GM12878 (cell line): Measurements from ENCODE around the gene SORBS2. TPM values are rescaled to one million over a fixed set of nuclear protein-coding genes. Genes with fewer than 3 reads are reported as not detected.

Experiments used
- ATAC-seq: fragments of 200-7000 bp; cut with Tn5 transposase; 3 replicates; pipeline ENCODE4 v1.9.1; 2020; ENCODE audit warnings: mild to moderate bottlenecking, moderate library complexity
- BruUV-seq: library from RNA; stranded (reverse); fragments of 400-500 nt; replicated peaks from 2 replicates; lab custom pipeline; 2021; lab: Mats Ljungman, UMichigan
- CTCF ChIA-PET: fragments of 300-600 bp; sonication (Branson Sonifier 250); formaldehyde crosslinking; extraction: SDS; loops from one replicate; lab custom pipeline; 2021; ENCODE audit warnings: inconsistent platforms; lab: Yijun Ruan, JAX
- POLR2A ChIA-PET: fragments of 350-600 bp; formaldehyde crosslinking; extraction: SDS; loops from one replicate; lab custom pipeline; 2021; ENCODE audit warnings: inconsistent platforms; lab: Charles Lee
- RAD21 ChIA-PET: fragments of 300-600 bp; sonication (Branson Sonifier 250); formaldehyde crosslinking; loops from one replicate; lab custom pipeline; 2023; ENCODE audit warnings: antibody characterized with exemption; ENCODE audit not compliant: unreplicated experiment; lab: Charles Lee
- SMC1A ChIA-PET: fragments of 300-600 bp; sonication (Branson Sonifier 250); formaldehyde crosslinking; loops from one replicate; lab custom pipeline; 2023; ENCODE audit not compliant: unreplicated experiment, uncharacterized antibody; lab: Charles Lee
- DNase-seq: peaks from one replicate; pipeline ENCODE4 v3.0.0-alpha.2; 2011; ENCODE audit warnings: low read depth, low spot score
- FAIRE-seq: peaks from 3 replicates; lab custom pipeline; 2011; peaks lifted over from hg19 to GRCh38; lab: Jason Lieb, UNC
- H2AFZ ChIP-seq: 2 replicates; pipeline ENCODE4 v1.6.0; 2011; ENCODE audit warnings: low read depth, low read length, control low read depth; ENCODE audit not compliant: control insufficient read depth
- H3K27ac ChIP-seq: 2 replicates; pipeline ENCODE4 v1.5.1; 2011; ENCODE audit warnings: control low read depth; ENCODE audit not compliant: control insufficient read depth, insufficient read depth
- H3K27me3 ChIP-seq, 2 experiments: replicated peaks in 1 of 2; 2 replicates each; pipeline versions ENCODE4 v1.6.0 to v1.6.1; 2011; ENCODE audit warnings: low read length in 1 of 2; ENCODE audit not compliant: control insufficient read depth in 2 of 2, insufficient read depth in 2 of 2
- H3K36me3 ChIP-seq, 2 experiments: 2 replicates each; pipeline ENCODE4 v1.5.1; 2011; ENCODE audit warnings: low read length in 1 of 2; ENCODE audit not compliant: control insufficient read depth in 2 of 2, insufficient read depth in 2 of 2
- H3K4me1 ChIP-seq: 2 replicates; pipeline ENCODE4 v1.6.1; 2011; ENCODE audit warnings: mild to moderate bottlenecking, low read length, moderate library complexity, mixed read lengths; ENCODE audit not compliant: control insufficient read depth, insufficient read depth
- H3K4me2 ChIP-seq: 2 replicates; pipeline ENCODE4 v1.6.0; 2011; ENCODE audit warnings: control low read depth; ENCODE audit not compliant: control insufficient read depth, insufficient read depth
- H3K4me3 ChIP-seq: fragments of 200-600 bp; sonication (generic); 2 replicates; pipeline ENCODE4 v1.5.1; 2016
- H3K79me2 ChIP-seq: 2 replicates; pipeline ENCODE4 v1.6.0; 2011; ENCODE audit warnings: low read length; ENCODE audit not compliant: control insufficient read depth, insufficient read depth
- H3K9ac ChIP-seq: 2 replicates; pipeline ENCODE4 v1.8.0; 2011; ENCODE audit warnings: low read length, control low read depth, mixed read lengths; ENCODE audit not compliant: control insufficient read depth, insufficient read depth
- H3K9me3 ChIP-seq: replicated peaks from 3 replicates; pipeline ENCODE4 v1.5.1; 2011; ENCODE audit warnings: mild to moderate bottlenecking, low read length; ENCODE audit not compliant: control insufficient read depth, insufficient read depth
- H4K20me1 ChIP-seq: 2 replicates; pipeline ENCODE4 v1.6.0; 2011; ENCODE audit not compliant: control insufficient read depth, insufficient read depth
- ATF7 ChIP-seq: fragments of 450-650 bp; IDR thresholded peaks from 2 replicates; pipeline ENCODE4 v1.6.1; 2016; ENCODE audit warnings: low read depth, mild to moderate bottlenecking
- CREM ChIP-seq: IDR thresholded peaks from 2 replicates; pipeline ENCODE4 v1.6.1; 2014; ENCODE audit warnings: antibody characterized with exemption, low read depth
- EGR1 ChIP-seq, 2 experiments: IDR thresholded peaks; 1 replicate in 1 of 2; 2 replicates in 1 of 2; pipeline ENCODE4 v1.6.1; 2011 to 2012; ENCODE audit warnings: low read depth in 2 of 2, low read length in 2 of 2, borderline replicate concordance in 1 of 2, mild to moderate bottlenecking in 1 of 2, moderate library complexity in 1 of 2
- GATAD2B ChIP-seq: fragments of 450-650 bp; conservative IDR thresholded peaks from 2 replicates; pipeline ENCODE4 v1.6.1; 2017; ENCODE audit warnings: low read depth, mild to moderate bottlenecking, moderate library complexity
- IRF4 ChIP-seq: IDR thresholded peaks from 2 replicates; pipeline ENCODE4 v1.6.1; 2011; ENCODE audit warnings: low read depth, low read length
- NFIC ChIP-seq: IDR thresholded peaks from 2 replicates; pipeline ENCODE4 v1.6.1; 2012; ENCODE audit warnings: low read depth, mild to moderate bottlenecking, inconsistent platforms, low read length, moderate library complexity
- RFX5 ChIP-seq: IDR thresholded peaks from 2 replicates; pipeline ENCODE4 v1.6.1; 2011; ENCODE audit warnings: low read depth, low read length, improper control_type of control experiment
- WRNIP1 ChIP-seq: IDR thresholded peaks from 2 replicates; pipeline ENCODE4 v1.6.1; 2011; ENCODE audit warnings: low read depth, low read length, improper control_type of control experiment, borderline replicate concordance
- YBX1 ChIP-seq: fragments of 450-650 bp; IDR thresholded peaks from 2 replicates; pipeline ENCODE4 v1.6.1; 2016; ENCODE audit warnings: antibody characterized with exemption
- ZNF207 ChIP-seq: fragments of 450-650 bp; IDR thresholded peaks from 2 replicates; pipeline ENCODE4 v1.6.1; 2014; ENCODE audit warnings: antibody characterized with exemption, mild to moderate bottlenecking, borderline replicate concordance
- ZNF24 ChIP-seq: fragments of 450-650 bp; IDR thresholded peaks from 2 replicates; pipeline ENCODE4 v1.6.1; 2017; ENCODE audit warnings: antibody characterized with exemption, mild to moderate bottlenecking
- ZNF384 ChIP-seq: IDR thresholded peaks from 2 replicates; pipeline ENCODE4 v1.6.1; 2012; ENCODE audit warnings: low read depth, mild to moderate bottlenecking, low read length, improper control_type of control experiment, borderline replicate concordance
- ZSCAN29 ChIP-seq: fragments of 450-650 bp; IDR thresholded peaks from 2 replicates; pipeline ENCODE4 v1.6.1; 2017; ENCODE audit warnings: mild to moderate bottlenecking, moderate library complexity
- ZZZ3 ChIP-seq: IDR thresholded peaks from 2 replicates; pipeline ENCODE4 v1.6.1; 2011; ENCODE audit warnings: low read depth; ENCODE audit not compliant: control insufficient read depth, insufficient read length
- WGBS: methylation state at CpG from one replicate; pipeline ENCODE4 v1.1.6; 2016; ENCODE audit warnings: low lambda C conversion rate; ENCODE audit not compliant: insufficient replicate concordance, insufficient coverage; ENCODE audit errors: missing lambda C conversion rate; 5-methylcytosine and 5-hydroxymethylcytosine counted together
- in situ Hi-C: fragments of 300-500 bp; cut with MboI; formaldehyde crosslinking; loops from 9 replicates; pipeline ENCODE4 v1.14.3; 2018; ENCODE audit warnings: mixed read lengths
- intact Hi-C: fragments of 100-400 bp; cut with micrococcal nuclease; formaldehyde crosslinking; loops from one replicate; pipeline ENCODE4 v1.14.2; 2022; ENCODE audit not compliant: unreplicated experiment
- polyA plus RNA-seq, 11 experiments: library from polyadenylated mRNA; depleted of rRNA in 4 of 11; unstranded in 6 of 11; stranded (reverse) in 5 of 11; fragments of >200 nt; fragmentation: Nextera tagmentation in 4 of 11; fragmentation: Illumina TruSeq in 1 of 11; extraction: Ambion mirVana in 4 of 11; extraction: Trizol in 1 of 11; gene quantifications; 1 replicate in 1 of 11; 2 replicates in 10 of 11; pipeline versions ENCODE4 v1.2.1 to v1.2.3, GENCODE V29; 2011 to 2016; ENCODE audit warnings: inconsistent platforms in 2 of 11, missing spikeins in 2 of 11, low read depth in 1 of 11
- total RNA-seq, 4 experiments: library from RNA; depleted of rRNA in 3 of 4; stranded (reverse); fragments of >200 nt in 3 of 4; fragmentation: Illumina TruSeq in 1 of 4; extraction: Trizol in 1 of 4; gene quantifications; 2 replicates each; pipeline versions ENCODE4 v1.2.1 to v1.2.3, GENCODE V29; 2013 to 2021

The SORBS2 gene
- total and polyA plus RNA-seq, 10 of the 15 experiments (the other 5 are each of a cell fraction or from before 2014, with no cell fraction given), result 0.06 to 3.0 (median 0.79) TPM

GRCh38 chr4:185712350-185713024 lies 99.5 kb downstream of the SORBS2 start:
- ATAC-seq (no peak), FAIRE-seq (no peak), DNase-seq (no peak)
- Histone ChIP-seq H3K9me3 (no peaks in the 10 kb centered on the region; the same call in 2 of the 3 replicates), H3K4me2 (no peak overlapping the region), H3K4me3 (no peak overlapping the region), H3K27ac (no peak overlapping the region), H3K79me2 (no peaks in the 10 kb centered on the region), H4K20me1 (no peaks in the 10 kb centered on the region), H3K27me3 (no peaks in the 10 kb centered on the region), H2AFZ (no peak overlapping the region), H3K4me1 (no peaks in the 10 kb centered on the region), H3K9ac (no peak overlapping the region), H3K36me3 (no peaks in the 10 kb centered on the region)
- no TSS peak for BruUV-seq
- ChIA-PET CTCF (no interaction called here), SMC1A (interaction anchor here (0.6 to 1.5 kb wide), 2 partner anchors 8 to 10 kb away, joined by 3 to 5 read pairs; no protein-coding TSS in a partner anchor), POLR2A (no interaction called here), RAD21 (no interaction called here)
- TF ChIP-seq GATAD2B (no peak), WRNIP1 (no peak), ZSCAN29 (no peak), ATF7 (no peak), IRF4 (no peak), EGR1 (IDR thresholded peaks at IDR 0.05; ENCODE audit: borderline replicate concordance in 1 of 2, low read depth in 2 of 2, low read length in 2 of 2) (no peak), NFIC (no peak), ZNF24 (no peak), ZNF207 (no peak), CREM (no peak), ZZZ3 (no peak), RFX5 (no peak), YBX1 (no peak), ZNF384 (no peak)
- intact Hi-C loops, result no loop called here
- WGBS, result 58% methylated on average over 18 of the region's 18 CpGs
- in situ Hi-C loops, result no loop called here
